ENCODE results near the gene TTLL8.

TTLL8 gene

DNA sequence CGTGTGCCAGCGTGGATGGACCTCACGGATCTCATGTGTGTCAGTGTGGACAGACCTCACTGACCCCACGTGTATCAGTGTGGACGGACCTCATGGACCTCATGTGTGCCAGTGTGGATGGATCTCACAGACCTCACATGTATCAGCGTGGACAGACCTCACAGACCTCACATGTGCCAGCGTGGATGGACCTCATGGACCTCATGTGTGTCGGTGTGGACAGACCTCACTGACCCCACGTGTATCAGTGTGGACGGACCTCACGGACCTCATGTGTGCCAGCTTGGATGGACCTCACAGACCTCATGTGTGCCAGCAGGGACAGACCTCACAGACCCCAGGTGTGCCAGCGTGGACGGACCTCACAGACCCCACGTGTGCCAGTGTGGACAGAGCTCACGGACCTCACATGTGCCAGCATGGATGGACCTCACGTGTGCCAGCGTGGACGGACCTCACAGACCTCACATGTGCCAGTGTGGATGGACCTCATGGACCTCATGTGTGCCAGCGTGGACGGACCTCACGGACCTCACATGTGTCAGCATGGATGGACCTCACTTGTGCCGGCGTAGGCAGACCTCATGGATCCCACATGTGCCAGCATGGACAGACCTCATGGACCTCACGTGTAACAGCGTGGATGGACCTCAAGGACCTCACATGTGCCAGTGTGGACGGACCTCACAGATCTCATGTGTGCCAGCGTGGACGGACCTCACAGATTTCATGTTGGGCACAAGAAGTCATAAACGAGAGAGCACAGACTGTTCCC lies 18.2 kb downstream of the TTLL8 start:
- no peak for DNase-seq

DNA sequence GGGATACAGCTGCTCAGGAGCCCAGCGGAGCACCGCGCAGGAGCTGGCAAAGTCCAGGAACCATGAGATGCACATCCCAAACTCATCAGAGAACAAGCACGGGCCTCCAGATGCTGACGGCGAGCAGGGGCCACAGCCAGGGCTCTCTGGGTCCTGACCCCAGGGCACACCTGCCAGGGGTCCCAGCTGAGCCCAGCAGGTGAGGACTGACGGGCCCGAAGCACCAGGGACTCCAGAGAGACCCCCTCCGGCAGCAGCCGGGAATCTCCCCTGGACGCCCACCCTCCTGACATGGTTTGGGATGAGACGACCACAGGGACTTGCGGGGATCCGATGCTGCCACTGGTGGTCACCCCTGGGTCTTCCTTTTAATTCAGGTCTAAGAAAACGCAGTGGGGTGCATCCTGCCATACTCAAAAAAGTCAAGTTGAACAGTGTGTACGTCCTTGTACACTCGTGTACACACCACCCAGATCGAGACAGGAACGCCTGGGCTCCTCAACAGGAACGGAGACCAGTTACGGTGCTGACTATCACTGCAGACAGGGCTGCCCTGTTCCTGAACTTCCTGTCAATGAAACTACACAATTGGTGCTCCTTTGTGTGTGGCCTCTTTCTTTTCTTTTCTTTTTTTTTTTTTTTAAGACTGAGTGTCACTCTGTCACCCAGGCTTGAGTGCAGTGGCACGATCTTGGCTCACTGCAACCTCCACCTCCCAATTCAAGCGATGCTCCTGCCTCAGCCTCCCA lies 21.9 kb downstream of the TTLL8 start:
- no peak for DNase-seq

DNA sequence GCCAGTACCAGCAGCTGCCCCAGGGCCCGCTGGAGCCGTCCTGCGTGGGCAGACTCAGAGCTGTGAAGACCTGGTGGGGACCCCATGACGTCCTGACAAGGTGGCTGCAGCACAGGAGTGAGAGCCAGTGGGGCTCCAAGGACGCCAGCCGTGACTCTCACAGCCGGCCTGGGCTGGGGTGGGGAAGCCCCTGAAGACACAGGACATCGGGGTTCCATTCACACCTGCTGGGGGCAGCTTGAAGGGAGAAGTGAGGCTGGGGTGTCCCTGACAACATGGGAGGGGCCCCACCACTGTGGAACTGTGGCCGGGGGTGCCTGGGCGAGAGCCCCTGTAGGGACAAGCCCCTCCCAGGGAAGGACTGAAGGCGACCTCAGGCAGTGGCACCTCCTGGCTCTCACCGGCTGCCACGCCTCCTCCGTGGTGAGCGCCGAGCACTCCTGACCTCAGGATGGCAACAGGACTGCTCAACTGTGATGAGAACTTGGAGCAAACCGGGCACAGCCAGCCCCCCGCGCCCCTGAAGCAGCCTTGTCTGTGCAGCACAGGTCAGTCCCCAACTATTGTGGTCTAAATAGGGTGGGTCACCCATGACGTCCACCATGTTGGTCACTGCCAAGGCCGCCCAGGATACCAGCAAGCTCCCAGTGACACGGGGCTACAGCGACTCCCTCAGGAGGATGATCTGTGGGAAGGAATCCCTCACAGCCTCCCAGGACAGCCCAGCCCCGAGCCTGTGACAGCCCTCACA lies 22.8 kb downstream of the TTLL8 start:
- no peak for DNase-seq

DNA sequence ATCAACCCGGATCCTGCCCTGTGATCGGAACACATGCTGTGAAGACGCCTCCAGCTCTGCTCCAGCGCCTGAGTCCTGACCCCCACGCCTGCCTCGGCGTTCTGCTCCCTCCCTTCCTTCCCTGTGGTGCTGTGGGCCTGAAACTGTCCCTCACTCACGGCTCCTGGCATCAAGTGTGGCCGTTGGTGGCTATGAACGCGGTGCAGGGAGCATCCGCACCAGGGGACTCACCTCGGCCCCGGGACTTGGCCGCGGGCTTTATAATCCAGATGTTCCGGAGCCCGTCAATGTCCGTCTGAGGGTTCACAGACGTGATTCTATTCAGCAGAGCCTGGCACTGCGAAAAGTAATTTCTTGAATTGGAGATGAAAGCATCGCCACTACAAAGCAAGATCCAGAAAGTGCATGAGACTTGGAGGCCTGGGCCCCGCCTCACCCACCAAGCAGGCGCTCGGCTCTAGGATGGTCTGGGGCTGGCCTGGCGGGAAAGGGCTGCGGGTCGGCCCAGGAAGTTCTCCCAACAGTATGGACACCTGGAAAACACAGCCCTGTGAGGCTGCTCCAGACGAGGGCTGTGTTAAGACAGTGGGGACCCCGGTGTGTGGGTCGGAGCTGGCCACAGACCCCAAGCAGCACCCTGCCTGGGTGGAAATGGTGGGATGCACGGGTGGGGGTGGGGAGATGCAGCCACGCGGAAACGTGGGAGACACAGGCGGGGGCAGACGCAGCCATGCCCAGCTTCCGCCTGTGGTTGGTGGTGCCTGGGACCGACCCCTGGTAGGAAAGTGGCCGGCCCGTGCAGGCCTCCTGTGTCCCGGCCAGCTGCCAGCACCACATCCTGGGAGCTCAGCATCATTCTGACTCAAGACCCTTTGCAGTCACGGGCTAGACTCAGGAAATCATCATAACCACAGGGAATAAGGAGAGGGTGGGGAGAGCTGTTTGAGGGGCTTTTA lies 23.7 kb downstream of the TTLL8 start:
- DNase-seq = no peak

DNA sequence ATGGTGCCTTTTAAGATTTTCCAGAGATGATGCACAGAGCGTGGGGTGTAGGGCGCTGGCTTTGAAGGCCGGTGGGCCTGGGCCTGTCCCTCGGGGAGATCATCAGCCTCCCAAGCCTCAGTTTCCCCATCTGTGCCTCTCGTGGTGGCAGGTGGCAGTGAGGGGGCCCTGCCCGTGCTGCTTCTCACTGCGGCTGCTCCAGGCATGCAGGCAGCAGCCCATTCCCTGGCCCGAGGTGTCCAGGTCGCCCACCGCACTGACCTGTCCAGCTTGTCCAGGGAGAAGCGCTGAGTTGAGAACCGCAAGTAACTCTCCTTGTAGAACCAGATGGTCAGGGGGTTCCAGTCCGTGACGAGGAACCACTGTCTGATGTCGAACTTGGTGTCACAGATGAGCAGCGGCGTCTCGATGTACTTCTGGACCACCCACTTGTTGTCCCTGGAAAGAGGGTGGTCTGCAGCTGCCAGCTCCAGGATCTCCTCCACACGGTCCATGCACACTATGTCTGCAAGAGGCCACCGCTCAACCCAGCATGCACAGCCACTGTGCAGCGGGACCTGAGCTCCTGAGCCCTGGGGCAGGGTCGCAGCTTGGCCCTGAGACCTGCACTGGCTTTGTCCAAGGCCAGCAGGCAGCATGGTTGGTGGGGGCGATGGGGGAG lies 25.0 kb downstream of the TTLL8 start:
- DNase-seq = no peak

DNA sequence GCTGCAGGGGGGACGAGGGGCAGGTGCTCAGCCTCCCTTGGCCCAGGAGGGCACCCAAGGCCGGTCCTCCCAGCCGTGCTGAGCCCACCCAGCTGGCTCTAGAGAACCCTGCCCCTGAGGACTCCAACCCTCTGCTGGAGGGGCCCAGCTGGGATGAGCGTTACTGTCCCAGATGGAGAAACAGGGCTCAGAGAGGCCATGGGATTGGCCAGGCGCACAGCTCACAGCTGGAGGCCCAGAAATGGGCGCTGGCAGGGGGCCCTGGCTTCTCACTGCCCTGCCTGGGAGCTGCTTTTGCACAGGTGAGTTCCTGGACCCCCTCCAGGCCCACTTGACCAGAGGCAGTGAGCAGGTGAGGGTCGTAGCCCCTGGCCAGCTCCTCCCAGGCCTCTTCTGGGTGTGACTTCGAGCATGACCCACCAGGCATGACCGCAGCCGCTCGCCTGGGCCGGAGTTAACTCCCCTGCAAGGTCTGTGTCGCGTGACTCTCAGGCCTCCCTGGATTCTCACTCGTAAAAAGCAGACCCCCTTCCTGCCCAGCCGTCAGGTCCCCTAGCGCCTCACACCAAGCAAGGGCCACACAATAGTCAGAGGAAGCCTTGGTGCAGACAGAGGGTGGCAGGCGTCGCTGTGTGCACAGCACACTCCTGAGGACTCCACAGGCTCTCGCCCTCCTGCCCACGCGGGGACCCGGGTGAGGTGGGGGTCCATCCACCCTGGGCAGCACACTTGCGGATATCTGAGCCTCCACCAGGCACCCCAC lies 25.8 kb downstream of the TTLL8 start:
- DNase-seq = no peak

DNA sequence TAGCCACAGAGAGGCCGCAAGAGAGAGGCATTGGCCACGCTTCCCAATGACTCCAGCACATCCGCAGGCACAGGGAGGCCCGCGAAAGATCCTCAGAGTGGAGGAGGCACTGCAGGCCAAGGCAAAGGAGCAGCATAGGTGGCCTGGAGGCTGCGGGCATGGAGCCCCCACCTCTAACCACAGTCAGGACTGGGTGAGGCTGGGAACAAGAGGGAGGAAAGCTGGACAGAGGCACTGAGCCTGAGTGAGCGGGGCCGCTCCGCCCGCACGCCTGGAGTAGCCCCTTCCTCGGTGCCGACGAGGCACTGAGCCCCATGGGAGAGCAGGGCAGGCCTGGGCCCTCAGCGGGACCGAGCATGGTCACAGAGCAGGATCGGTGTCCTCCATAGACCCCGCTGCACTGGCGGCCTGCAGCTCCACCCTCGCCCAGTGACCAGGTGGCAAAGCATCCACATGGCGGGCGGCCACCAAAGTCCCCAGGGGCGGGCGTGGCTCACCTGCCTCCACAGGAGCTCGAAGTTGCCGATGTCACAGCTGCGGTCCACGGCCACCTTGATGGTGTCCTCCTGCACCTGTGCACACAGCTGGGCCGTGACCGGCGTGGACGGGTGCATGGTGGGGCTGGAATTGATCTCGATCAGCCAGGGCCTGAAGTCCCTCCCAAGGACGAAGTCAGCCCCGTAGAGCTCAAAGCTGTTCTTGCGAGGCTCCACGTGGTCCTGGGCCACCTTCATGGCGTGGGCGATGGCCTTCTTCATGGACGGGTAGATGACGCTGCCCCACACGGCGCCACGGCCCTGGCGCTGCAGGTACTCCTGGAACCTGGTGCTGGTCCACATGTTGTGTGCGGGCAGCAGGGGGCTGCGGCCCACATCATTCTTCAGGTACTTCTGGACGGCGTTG lies 26.7 kb downstream of the TTLL8 start:
- no peak for DNase-seq

DNA sequence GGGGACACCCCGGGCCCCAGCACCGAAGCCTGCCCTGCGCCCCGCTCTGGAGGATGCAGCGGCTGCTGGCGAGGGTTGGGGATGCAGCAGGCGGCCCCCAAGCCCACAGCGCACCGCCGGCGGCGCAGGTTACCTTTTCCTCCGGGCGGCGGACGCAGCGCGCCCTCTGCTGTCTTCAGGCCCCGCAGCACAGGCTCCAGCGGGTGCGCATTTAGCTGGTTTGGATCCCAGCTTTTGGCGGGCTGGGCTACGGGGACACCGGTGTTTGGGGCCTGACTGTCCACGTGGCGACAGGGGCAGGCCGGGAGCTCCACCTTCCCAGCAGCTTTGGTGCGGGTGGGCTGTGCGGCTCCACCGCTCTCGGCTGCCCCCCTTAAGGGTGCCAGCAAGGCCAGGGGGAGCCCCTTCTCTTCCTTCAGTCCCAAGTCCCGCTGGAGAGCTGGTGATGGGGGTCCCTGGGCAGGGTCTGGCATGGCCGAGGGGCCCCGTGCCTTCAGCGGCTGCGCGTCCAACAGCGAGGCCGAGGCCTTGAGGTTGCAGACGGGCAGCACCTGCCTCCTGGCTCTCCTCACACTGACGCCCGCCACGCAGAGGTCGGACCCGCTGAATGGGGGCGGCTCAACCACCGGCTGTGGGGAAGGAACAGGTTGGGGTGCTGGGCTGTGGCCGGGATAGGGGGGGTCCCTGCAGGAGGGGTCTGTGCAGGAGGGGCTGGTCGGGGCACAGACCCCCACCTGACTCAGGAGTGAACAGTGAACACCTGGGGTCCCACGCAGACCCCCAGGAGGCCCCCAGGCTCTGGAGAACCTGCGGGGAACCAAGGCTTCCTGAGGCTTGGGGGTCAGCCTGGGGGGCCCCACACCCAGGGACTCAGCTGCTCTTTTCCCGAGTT lies 27.6 kb downstream of the TTLL8 start:
- DNase-seq = peak; percentile 63 to 74

DNA sequence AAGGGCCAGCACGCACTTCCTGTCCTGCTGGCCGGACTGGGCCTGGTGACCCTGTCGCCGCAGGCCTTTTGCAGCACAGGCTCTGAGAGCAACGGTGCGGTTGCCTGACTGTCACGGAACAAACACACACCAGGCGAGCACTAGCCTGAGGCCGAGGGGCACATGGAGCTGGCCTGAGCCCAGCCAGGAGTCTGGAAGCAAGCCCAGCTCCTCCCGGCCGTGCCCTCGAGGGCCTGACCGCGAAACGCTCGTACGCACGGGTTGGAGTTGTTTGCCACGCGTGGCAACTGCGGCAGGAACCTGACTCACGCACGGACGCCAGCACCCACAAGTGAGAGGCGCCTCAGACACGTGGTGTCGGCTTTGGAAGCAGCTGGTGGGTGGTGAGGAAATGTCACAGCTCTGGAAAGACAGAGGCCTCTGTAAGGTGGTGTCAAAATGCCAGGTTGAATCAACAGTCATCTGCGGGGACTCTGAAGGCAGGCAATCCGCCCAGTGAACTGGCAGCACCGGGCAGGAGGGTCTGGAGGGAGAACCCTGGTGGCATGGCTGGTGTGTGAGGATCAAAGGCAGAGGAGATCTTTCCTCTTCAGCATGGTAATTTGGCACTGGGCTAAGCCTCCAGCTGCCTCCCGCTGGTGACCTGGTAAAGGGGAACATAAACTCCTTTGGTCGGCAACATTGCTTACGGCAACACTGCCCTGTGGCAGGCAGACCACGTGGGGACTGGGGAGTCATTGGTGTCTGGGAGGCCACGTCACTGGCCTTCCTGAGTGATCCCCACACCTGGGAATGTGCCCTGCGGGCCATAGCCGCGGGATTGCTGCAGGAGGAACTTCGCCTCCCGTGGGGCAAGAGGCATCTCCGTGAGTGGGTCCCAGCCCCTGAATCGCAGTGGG lies 30.2 kb downstream of the TTLL8 start:
- peak in 1 of 2 experiments; percentile 16 for DNase-seq

DNA sequence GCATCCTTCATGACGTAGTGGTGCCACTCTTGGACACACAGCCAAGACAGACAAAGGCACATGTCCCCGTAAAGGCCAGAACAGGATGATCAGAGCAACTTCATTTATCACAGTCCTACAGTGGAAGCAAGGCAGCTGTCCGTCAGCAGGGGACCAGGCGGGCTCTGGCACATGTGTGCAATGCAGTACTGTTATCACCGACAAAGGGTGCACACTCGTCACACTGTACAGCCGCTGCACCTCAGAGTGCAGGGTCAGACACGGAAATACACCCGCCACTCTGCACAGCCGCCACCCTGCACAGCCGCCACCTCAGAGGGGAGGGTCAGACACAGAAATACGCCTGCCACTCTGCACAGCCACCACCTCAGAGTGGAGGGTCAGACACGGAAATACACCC lies 32.1 kb downstream of the TTLL8 start:
- DNase-seq = no peak

DNA sequence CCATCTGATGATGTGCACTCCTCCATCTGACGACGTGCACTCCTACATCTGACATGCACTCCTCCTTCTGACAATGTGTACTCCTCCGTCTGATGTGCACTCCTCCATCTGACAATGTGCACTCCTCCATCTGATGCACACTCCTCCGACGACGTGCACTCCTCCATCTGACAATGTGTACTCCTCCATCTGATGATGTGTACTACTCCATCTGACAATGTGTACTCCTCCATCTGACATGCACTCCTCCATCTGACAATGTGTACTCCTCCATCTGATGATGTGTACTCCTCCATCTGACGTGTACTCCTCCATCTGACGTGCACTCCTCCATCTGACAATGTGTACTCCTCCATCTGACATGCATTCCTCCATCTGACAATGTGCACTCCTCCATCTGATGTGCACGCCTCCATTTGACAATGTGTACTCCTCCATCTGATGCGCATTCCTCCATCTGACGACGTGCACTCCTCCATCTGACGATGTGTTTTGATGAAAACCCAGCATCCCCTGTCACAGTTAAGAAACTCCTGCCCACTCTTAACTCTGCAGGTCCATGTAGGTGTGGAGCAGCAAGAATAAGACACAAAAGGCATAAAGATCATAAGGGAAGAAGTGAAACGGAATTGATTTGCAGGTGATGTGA lies 35.8 kb downstream of the TTLL8 start:
- DNase-seq = no peak

DNA sequence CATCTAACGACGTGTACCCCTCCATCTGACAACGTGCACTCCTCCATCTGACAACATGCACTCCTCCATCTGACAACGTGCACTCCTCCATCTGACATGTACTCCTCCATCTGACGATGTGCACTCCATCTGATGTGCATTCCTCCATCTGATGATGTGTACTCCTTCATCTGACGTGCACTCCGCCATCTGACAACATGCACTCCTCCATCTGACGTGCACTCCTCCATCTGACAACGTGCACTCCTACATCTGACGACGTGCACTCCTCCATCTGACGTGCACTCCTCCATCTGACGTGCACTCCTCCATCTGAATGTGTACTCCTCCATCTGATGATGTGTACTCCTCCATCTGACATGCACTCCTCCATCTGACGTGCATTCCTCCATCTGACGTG lies 37.5 kb downstream of the TTLL8 start:
- DNase-seq = no peak

DNA sequence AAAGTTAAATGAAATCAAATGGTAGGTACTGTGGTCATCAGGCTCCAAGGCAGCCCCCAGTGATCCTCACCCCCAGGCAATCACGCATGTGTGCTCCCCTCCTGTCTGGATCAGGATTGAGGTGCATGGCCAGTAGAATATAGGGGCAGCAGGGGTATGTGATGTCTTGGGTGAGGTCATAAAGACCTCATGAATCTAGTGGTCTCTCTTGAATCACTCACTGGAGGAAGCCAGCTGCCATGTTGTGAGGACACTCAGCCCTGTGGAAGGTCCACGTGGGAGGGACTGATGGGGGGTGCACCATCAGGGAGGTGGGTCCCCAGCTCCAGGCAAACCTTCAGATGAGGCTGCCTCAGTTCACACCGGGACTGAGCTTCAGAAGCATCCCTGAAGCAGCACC lies 38.8 kb downstream of the TTLL8 start:
- no peak for DNase-seq

DNA sequence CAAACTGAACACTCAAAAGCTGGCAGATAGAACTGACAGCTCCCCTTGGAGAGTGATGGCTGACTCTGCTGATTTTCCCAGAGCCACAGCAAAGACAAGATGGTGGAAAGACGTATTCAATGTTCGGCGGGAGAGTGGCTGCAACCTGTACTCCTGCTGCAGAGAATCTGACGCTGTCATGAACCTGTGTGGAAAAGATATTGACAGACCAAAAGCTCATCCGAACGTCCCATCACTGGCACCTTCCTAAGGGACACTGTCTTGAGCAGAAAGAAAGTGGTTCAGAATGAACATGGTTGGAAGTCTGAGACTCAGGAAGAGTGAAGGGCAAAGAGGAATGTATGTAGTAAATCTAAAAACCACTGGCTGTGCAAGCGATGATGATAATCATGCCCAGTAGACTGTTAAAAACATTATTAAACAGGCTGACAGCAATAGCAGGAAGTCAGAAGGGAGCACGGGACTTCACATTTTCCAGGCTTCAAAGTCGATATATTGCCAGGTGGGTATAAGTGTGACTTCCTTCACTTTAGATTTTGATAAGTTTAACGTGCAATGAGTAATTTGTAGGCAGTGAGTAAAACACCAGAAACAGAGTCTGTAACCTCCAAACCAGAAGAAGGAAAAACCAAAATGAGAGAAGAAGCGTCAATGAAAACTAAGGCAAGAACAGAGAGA lies 39.4 kb downstream of the TTLL8 start:
- no peak for DNase-seq

DNA sequence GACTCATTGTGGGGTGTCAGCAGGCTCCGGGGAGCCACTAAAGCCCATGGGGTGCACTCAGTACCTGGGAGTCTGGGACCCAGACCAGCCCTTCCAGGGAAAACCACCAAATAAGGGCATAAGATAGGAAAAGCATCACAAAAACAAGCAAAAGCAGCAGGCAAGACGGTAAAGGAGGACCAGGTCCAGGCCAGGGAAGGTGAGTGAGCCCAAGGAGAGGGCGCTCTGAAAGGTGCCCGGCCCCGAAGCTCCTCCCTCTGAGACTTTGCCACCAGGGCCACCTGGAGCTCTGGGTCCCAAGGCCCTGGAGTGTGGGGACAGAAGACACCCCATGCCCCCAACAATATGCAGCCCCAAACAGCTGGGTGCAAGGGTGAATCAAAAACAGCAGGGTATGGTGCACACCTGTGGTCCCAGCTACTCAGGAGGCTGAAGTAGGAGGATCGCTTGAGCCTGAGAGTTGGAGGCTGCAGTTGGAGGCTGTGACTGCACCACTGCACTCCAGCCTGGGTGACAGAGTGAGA lies 40.3 kb downstream of the TTLL8 start:
- DNase-seq = no peak

DNA sequence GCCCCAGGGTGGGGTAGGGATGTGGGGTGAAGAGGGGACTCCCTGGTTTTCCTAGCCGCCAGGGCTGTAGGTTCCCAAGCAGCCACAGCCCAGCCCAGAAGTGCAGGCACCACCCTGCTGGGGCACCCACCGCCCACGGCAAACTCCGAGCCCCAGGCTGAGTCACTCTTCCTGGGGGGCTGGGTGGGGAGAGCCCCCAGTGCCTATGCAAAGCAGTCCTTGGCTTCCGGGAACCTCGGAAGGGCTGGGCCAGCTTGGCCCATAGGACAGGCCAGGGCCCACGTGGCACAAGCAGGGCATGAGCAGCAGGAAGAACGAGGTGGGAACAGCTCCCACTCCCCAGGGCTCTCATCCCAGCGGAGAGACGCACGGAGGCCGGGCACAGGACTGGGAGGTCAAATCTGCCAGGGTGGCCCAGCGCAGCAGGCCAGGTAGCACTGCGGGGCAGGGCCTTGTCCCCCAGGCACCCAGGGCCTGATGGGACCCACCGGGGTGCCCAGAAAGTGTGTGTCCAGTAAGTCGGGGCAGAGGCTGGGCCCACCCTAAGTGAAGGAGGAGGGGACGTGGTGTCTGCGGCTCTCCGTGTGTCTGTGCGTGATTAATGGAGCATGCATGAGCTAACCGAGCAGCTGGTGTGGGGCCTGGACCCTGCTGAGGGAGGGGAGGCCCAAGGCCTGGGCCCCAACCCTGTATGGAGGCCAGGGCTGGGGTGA lies 41.0 kb downstream of the TTLL8 start:
- DNase-seq = no peak
